Measurements from ENCODE around the gene GRAMD1A. TPM values are rescaled to one million over a fixed set of nuclear protein-coding genes. Genes with fewer than 3 reads are reported as not detected.
A peak's percentile ranks its signal among the peaks of the same experiment; 100 is the strongest.

The GRAMD1A gene
- polyA plus RNA-seq, 1 of the 3 experiments (the other 2 are of a cell fraction): 81.9 TPM

DNA sequence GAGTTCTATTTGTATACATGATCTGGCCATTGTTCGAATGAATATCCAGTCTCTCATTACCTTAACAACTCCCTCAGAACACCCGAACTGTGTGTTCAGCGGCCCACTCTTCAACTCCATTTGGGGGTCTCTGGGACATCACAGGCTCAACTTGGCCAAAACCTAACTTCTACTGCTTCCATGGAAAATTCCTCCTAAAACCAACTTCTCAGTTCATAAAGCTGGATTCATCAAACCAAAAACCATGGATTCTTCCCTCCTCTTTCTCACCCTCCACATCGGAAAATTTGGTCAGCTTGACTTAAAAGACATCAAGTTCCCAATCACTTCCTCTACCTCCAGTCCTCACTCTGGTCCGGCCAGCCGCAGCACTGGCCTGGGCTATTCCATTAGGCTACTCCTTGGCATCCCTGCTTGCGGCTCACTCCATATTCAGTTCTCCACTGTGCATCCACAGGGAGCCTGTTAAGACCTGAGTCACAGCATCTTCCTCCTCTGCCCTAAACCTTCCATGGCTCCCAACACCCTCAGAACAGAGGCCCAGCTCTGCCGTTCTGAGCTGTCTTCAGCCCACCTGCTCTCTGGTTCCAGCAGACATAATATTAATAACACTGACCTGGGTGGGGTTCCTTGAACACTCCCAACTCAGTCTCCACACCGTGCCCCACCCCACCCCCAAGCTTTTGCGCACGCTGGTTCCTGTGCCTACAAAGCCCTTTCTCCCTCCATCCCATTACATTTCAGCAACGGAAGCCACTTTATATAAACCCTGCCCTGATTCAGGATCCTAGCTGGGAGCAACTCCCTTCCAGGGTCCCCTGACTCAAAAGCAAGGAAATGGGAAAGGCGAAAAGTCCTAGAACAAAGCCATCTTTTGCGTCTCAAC lies 37.2 kb upstream of the GRAMD1A start:
- Histone ChIP-seq H3K36me3 (replicated peaks in 1 of 2; ENCODE audit: control insufficient read depth in 1 of 2, insufficient read depth in 2 of 2, low read length in 1 of 2) (peaks cover 20 to 28% of the 10 kb centered on the region in 2 experiments), H4K20me1 (ENCODE audit: insufficient read depth) (no peaks in the 10 kb centered on the region), H3K27ac (ENCODE audit: low read depth in 2 of 2, low read length in 1 of 2) (peak overlapping the region in 1 of 2 experiments; percentile 94; a peak in 2 of 4 replicates), H3K4me1 (ENCODE audit: control insufficient read depth in 1 of 2, insufficient read depth in 2 of 2, low read depth in 1 of 2, low read length in 1 of 2) (peaks cover 0 to 21% of the 10 kb centered on the region in 2 experiments; a peak in 2 of 4 replicates), H3K79me2 (ENCODE audit: insufficient read depth) (peaks cover 23% of the 10 kb centered on the region; the same call in 1 of the 2 replicates), H3K9me2 (no peaks in the 10 kb centered on the region), H3F3A (replicated peaks; ENCODE audit: insufficient read depth) (no peaks in the 10 kb centered on the region), H2AFZ (ENCODE audit: low read depth) (peak overlapping the region; percentile 95; the same call in 1 of the 2 replicates), H3K9ac (peak overlapping the region; percentile 68), H3K27me3 (ENCODE audit: insufficient read depth) (no peaks in the 10 kb centered on the region), H3K4me3 (ENCODE audit: low read depth in 2 of 2, low read length in 1 of 2) (peak overlapping the region; percentile 95), H3K4me2 (peak overlapping the region; percentile 97), H3K9me3 (0 out of 2 replicates have a peak, but pooled peaks cover under 1% of the 10 kb centered on the region)
- 33% methylated on average over 14 of the region's 14 CpGs for WGBS (ENCODE audit: low lambda C conversion rate)
- TF ChIP-seq, protein P1, sequence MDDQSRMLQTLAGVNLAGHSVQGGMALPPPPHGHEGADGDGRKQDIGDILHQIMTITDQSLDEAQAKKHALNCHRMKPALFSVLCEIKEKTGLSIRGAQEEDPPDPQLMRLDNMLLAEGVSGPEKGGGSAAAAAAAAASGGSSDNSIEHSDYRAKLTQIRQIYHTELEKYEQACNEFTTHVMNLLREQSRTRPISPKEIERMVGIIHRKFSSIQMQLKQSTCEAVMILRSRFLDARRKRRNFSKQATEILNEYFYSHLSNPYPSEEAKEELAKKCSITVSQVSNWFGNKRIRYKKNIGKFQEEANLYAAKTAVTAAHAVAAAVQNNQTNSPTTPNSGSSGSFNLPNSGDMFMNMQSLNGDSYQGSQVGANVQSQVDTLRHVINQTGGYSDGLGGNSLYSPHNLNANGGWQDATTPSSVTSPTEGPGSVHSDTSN (IDR thresholded peaks at IDR 0.05): no peak
- TF ChIP-seq EP300 (IDR thresholded peaks at IDR 0.05; ENCODE audit: borderline replicate concordance in 1 of 2, low read depth in 1 of 2, low read length in 1 of 2) (no peak), RXRA (IDR thresholded peaks at IDR 0.05; ENCODE audit: borderline replicate concordance, low read depth) (no peak), SIN3A (IDR thresholded peaks at IDR 0.05; ENCODE audit: borderline replicate concordance, low read depth, low read length) (no peak), ZBTB33 (IDR thresholded peaks at IDR 0.05; ENCODE audit: borderline replicate concordance, low read depth) (no peak)
- TF ChIP-seq, protein P2, sequence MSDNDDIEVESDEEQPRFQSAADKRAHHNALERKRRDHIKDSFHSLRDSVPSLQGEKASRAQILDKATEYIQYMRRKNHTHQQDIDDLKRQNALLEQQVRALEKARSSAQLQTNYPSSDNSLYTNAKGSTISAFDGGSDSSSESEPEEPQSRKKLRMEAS (IDR thresholded peaks at IDR 0.05; ENCODE audit: low read depth): no peak
- TF ChIP-seq, protein P3, sequence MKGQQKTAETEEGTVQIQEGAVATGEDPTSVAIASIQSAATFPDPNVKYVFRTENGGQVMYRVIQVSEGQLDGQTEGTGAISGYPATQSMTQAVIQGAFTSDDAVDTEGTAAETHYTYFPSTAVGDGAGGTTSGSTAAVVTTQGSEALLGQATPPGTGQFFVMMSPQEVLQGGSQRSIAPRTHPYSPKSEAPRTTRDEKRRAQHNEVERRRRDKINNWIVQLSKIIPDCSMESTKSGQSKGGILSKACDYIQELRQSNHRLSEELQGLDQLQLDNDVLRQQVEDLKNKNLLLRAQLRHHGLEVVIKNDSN (IDR thresholded peaks at IDR 0.05; ENCODE audit: borderline replicate concordance, low read depth): no peak
- peak; percentile 49 for DNase-seq
- POLR2A ChIA-PET: interaction anchor here (1.0 to 1.3 kb wide), 4 partner anchors 37 to 285 kb away, joined by 3 to 4 read pairs (median 3); partner anchors contain the start of genes GRAMD1A and ZNF302
- CTCF ChIA-PET: interaction anchor here (0.9 to 4.0 kb wide), 5 partner anchors 9 to 125 kb away, joined by 3 to 32 read pairs (median 5); no protein-coding TSS in a partner anchor

All from SK-N-SH (cell line).